Epithelial cell of proximal tubule (primary cell): Measurements from ENCODE around the gene CD74. TPM values are rescaled to one million over a fixed set of nuclear protein-coding genes. Genes with fewer than 3 reads are reported as not detected.

Experiments used
- DNase-seq: peaks from one replicate; pipeline ENCODE4 v3.0.0-alpha.2; 2011; ENCODE audit warnings: low read depth
- H3K4me3 ChIP-seq: 2 replicates; pipeline ENCODE4 v1.5.1; 2011; ENCODE audit warnings: low read depth, mild to moderate bottlenecking, low read length
- CTCF ChIP-seq: conservative IDR thresholded peaks from 2 replicates; pipeline ENCODE4 v1.5.1; 2012; ENCODE audit warnings: low read depth, mild to moderate bottlenecking, low read length
- total RNA-seq: library from RNA; depleted of rRNA; stranded (reverse); fragments of >200 nt; gene quantifications from 2 replicates; pipeline ENCODE4 v1.2.3, GENCODE V29; 2015

The CD74 gene
- total RNA-seq, 1 donor from 2014 or later = 54.4 TPM

- no peak for DNase-seq
- no peak for TF ChIP-seq CTCF
- H3K4me3 ChIP-seq = no peak overlapping the region
Observed at GRCh38 chr5:150372639-150373038, 40.1 kb downstream of the CD74 start.

- DNase-seq = no peak
- TF ChIP-seq CTCF = no peak
- no peak overlapping the region for H3K4me3 ChIP-seq
Observed at GRCh38 chr5:150368526-150368925, 44.2 kb downstream of the CD74 start.

GRCh38 chr5:150364004-150364403 lies 48.7 kb downstream of the CD74 start:
- H3K4me3 ChIP-seq = no peak overlapping the region
- no peak for DNase-seq
- no peak for TF ChIP-seq CTCF

- DNase-seq = no peak
- H3K4me3 ChIP-seq = no peak overlapping the region
- TF ChIP-seq CTCF = no peak
Observed at GRCh38 chr5:150363185-150363584, 49.5 kb downstream of the CD74 start.

- TF ChIP-seq CTCF = no peak
- H3K4me3 ChIP-seq = no peak overlapping the region
- DNase-seq = no peak
Observed at GRCh38 chr5:150361301-150361700, 51.4 kb downstream of the CD74 start.

- peak overlapping the region; percentile 80 for H3K4me3 ChIP-seq
- peak; percentile 61 for DNase-seq
- TF ChIP-seq CTCF = no peak
Observed at GRCh38 chr5:150358261-150359095, 54.2 kb downstream of the CD74 start.
